GM12878 (cell line): ENCODE results near the gene RCBTB2.

Source experiments
- CHD1 ChIP-seq: IDR thresholded peaks from 2 replicates; pipeline ENCODE4 v1.6.1; 2012; ENCODE audit warnings: low read depth, low read length, improper control_type of control experiment
- EED ChIP-seq: sonication (generic); IDR thresholded peaks from 2 replicates; pipeline ENCODE4 v1.6.1; 2016; ENCODE audit warnings: antibody characterized with exemption, low read depth
- EZH2 ChIP-seq: IDR thresholded peaks from 2 replicates; pipeline ENCODE4 v1.6.1; 2012; ENCODE audit warnings: low read depth, mild to moderate bottlenecking, control low read depth, inconsistent platforms, low read length, borderline replicate concordance; ENCODE audit not compliant: control insufficient read depth
- NBN ChIP-seq: fragments of 450-650 bp; IDR thresholded peaks from 2 replicates; pipeline ENCODE4 v1.6.1; 2016
- POU2F2 ChIP-seq: IDR thresholded peaks from 3 replicates; pipeline ENCODE4 v1.6.1; 2011; ENCODE audit warnings: low read depth, mild to moderate bottlenecking, low read length, borderline replicate concordance
- SREBF1 ChIP-seq: IDR thresholded peaks from 2 replicates; pipeline ENCODE4 v1.6.1; 2012; ENCODE audit warnings: mild to moderate bottlenecking, low read length
- TCF3 ChIP-seq: IDR thresholded peaks from 2 replicates; pipeline ENCODE4 v1.6.1; 2012; ENCODE audit warnings: low read depth, mild to moderate bottlenecking, low read length, borderline replicate concordance; ENCODE audit not compliant: insufficient read depth
- YY1 ChIP-seq: IDR thresholded peaks from 2 replicates; pipeline ENCODE4 v1.6.1; 2011; ENCODE audit warnings: low read depth, mild to moderate bottlenecking, low read length

DNA sequence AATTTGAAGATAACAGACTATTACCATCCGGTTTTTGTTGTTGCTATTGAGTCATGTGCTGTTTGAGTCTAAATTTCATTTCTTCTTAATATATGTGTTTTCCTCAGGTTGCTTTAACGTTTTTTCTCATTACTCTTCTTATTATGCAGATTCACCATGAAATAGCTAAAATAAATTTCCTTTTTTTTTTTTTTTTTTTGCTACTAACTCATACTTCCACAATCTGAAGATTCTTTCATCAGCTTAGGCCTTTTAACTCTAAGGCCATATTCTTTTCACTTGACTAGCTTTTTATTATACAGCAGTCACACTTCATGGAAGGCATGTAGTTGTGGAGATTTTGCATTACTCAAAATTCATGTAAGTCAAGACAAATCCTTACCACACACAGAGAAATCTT lies 23.9 kb upstream of the RCBTB2 start:
- TF ChIP-seq TCF3 (no peak), EED (no peak), SREBF1 (no peak), YY1 (no peak), POU2F2 (no peak), CHD1 (no peak), EZH2 (no peak), NBN (no peak)
